Lower leg skin (tissue), 3 donors: ENCODE data around the gene NOX4.

ENCODE experiments used
- POLR2A ChIP-seq, 2 donors: fragments of 450-650 bp; IDR thresholded peaks; one replicate each; pipeline ENCODE4 v1.6.1; 2016 to 2017; ENCODE audit warnings: antibody characterized with exemption in 2 of 2, mild to moderate bottlenecking in 1 of 2, moderate library complexity in 1 of 2
- TF ChIP-seq, protein P1 (sequence below), 3 donors: fragments of 450-650 bp; IDR thresholded peaks; one replicate each; pipeline ENCODE4 v1.5.1; 2016; ENCODE audit warnings: antibody characterized with exemption in 3 of 3, mild to moderate bottlenecking in 3 of 3, moderate library complexity in 2 of 3

DNA sequence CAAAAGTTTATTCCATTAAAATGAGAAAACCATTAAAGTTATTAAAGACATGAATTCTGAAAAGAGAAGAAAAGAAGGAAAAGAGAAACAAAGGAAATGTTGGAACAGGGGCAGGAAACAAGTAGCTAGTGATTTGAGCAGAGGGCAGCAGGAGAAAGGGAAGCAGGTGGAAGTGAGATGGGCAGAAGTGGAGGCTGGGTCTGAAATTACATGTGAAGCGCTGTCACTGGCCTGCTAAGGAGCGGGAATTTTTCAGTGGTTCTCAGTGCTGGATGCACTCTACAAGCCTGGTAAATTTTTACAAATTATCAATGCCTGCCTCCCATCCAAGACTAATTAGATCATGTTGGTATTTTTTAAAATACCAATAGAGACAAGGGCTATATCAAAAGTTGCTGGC lies 48.4 kb downstream of the NOX4 start:
- TF ChIP-seq, protein P1, sequence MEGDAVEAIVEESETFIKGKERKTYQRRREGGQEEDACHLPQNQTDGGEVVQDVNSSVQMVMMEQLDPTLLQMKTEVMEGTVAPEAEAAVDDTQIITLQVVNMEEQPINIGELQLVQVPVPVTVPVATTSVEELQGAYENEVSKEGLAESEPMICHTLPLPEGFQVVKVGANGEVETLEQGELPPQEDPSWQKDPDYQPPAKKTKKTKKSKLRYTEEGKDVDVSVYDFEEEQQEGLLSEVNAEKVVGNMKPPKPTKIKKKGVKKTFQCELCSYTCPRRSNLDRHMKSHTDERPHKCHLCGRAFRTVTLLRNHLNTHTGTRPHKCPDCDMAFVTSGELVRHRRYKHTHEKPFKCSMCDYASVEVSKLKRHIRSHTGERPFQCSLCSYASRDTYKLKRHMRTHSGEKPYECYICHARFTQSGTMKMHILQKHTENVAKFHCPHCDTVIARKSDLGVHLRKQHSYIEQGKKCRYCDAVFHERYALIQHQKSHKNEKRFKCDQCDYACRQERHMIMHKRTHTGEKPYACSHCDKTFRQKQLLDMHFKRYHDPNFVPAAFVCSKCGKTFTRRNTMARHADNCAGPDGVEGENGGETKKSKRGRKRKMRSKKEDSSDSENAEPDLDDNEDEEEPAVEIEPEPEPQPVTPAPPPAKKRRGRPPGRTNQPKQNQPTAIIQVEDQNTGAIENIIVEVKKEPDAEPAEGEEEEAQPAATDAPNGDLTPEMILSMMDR (IDR thresholded peaks at IDR 0.05): no peak
- TF ChIP-seq POLR2A (IDR thresholded peaks at IDR 0.05): no peak
